OCI-LY1 (cell line): Measurements from ENCODE around the gene SOCS1.

Experiments used
- CTCF ChIP-seq: fragments of 200-600 bp; sonication (generic), shearing (Covaris generic); IDR thresholded peaks from 2 replicates; pipeline ENCODE4 v1.5.1; 2017; ENCODE audit warnings: mild to moderate bottlenecking, antibody characterized with exemption, low read length, moderate library complexity, mixed read lengths
- EZH2 ChIP-seq: fragments of 200-600 bp; sonication (generic), shearing (Covaris generic); IDR thresholded peaks from 2 replicates; pipeline ENCODE4 v1.8.0; 2017; ENCODE audit warnings: borderline replicate concordance, mixed run types, mild to moderate bottlenecking, antibody characterized with exemption, low read length, moderate library complexity, mixed read lengths

GRCh38 chr16:11236461-11237254 lies 19.3 kb downstream of the SOCS1 start:
- TF ChIP-seq CTCF (no peak), EZH2 (no peak)
